ENCODE measurements around the gene SLK.

SLK gene

GRCh38 chr10:103998805-103999204 is 31.9 kb downstream of the SLK start:
- no peak overlapping the region for H3K4me3 ChIP-seq (ENCODE audit: low read depth, low read length)
- H3K27me3 ChIP-seq (replicated peaks), result no peaks in the 10 kb centered on the region
- no peak overlapping the region for H3K27ac ChIP-seq
- no peak for DNase-seq
- peaks cover 9% of the 10 kb centered on the region for H3K36me3 ChIP-seq (replicated peaks)
- in situ Hi-C loops (cut with HindIII; ENCODE audit: low pct_ligation_motif_present, low sequenced_read_pairs), result no loop called here
- no peak for TF ChIP-seq CTCF (IDR thresholded peaks at IDR 0.05; ENCODE audit: low read depth, low read length, missing control alignments)

- in situ Hi-C loops (cut with HindIII; ENCODE audit: low pct_ligation_motif_present, low sequenced_read_pairs), result no loop called here
- H3K27me3 ChIP-seq (replicated peaks), result no peaks in the 10 kb centered on the region
- DNase-seq, result no peak
- no peak overlapping the region for H3K4me3 ChIP-seq (ENCODE audit: low read depth, low read length)
- TF ChIP-seq CTCF (IDR thresholded peaks at IDR 0.05; ENCODE audit: low read depth, low read length, missing control alignments), result no peak
- H3K27ac ChIP-seq, result no peak overlapping the region
- H3K36me3 ChIP-seq (replicated peaks), result peaks cover 14% of the 10 kb centered on the region
Measured at GRCh38 chr10:104002911-104003310, 36.0 kb downstream of the SLK start.

- in situ Hi-C loops (cut with HindIII; ENCODE audit: low pct_ligation_motif_present, low sequenced_read_pairs), result no loop called here
- H3K4me3 ChIP-seq (ENCODE audit: low read depth, low read length), result no peak overlapping the region
- H3K36me3 ChIP-seq (replicated peaks), result peaks cover 14% of the 10 kb centered on the region
- DNase-seq, result no peak
- H3K27me3 ChIP-seq (replicated peaks), result no peaks in the 10 kb centered on the region
- H3K27ac ChIP-seq, result no peak overlapping the region
- no peak for TF ChIP-seq CTCF (IDR thresholded peaks at IDR 0.05; ENCODE audit: low read depth, low read length, missing control alignments)
Measured at GRCh38 chr10:104005172-104005863, 38.4 kb downstream of the SLK start.

- Histone ChIP-seq H3K4me3 (ENCODE audit: low read depth, low read length) (no peak overlapping the region), H3K36me3 (replicated peaks) (peaks cover 2% of the 10 kb centered on the region), H3K27ac (no peak overlapping the region), H3K27me3 (replicated peaks) (no peaks in the 10 kb centered on the region)
- in situ Hi-C loops (cut with HindIII; ENCODE audit: low pct_ligation_motif_present, low sequenced_read_pairs), result no loop called here
- TF ChIP-seq CTCF (IDR thresholded peaks at IDR 0.05; ENCODE audit: low read depth, low read length, missing control alignments), result no peak
- no peak for DNase-seq
Measured at GRCh38 chr10:104011904-104012303, 45.0 kb downstream of the SLK start.

- Histone ChIP-seq H3K27me3 (replicated peaks) (no peaks in the 10 kb centered on the region), H3K27ac (no peak overlapping the region), H3K36me3 (replicated peaks) (peaks cover 2% of the 10 kb centered on the region), H3K4me3 (ENCODE audit: low read depth, low read length) (no peak overlapping the region)
- in situ Hi-C loops (cut with HindIII; ENCODE audit: low pct_ligation_motif_present, low sequenced_read_pairs), result no loop called here
- TF ChIP-seq CTCF (IDR thresholded peaks at IDR 0.05; ENCODE audit: low read depth, low read length, missing control alignments), result no peak
- no peak for DNase-seq
Measured at GRCh38 chr10:104013489-104013888, 46.5 kb downstream of the SLK start.

GRCh38 chr10:104014176-104014575 is 47.2 kb downstream of the SLK start:
- no peak for TF ChIP-seq CTCF (IDR thresholded peaks at IDR 0.05; ENCODE audit: low read depth, low read length, missing control alignments)
- in situ Hi-C loops (cut with HindIII; ENCODE audit: low pct_ligation_motif_present, low sequenced_read_pairs), result no loop called here

More at GRCh38 chr10:104014176-104014575, 47.2 kb downstream of the SLK start:
- Histone ChIP-seq H3K27ac (no peak overlapping the region), H3K36me3 (replicated peaks) (peaks cover 4% of the 10 kb centered on the region), H3K4me3 (ENCODE audit: low read depth, low read length) (no peak overlapping the region), H3K27me3 (replicated peaks) (no peaks in the 10 kb centered on the region)
- no peak for DNase-seq

Data from brain microvascular endothelial cell (primary cell).